ENCODE measurements around the gene CHAD.

Gene CHAD

DNA sequence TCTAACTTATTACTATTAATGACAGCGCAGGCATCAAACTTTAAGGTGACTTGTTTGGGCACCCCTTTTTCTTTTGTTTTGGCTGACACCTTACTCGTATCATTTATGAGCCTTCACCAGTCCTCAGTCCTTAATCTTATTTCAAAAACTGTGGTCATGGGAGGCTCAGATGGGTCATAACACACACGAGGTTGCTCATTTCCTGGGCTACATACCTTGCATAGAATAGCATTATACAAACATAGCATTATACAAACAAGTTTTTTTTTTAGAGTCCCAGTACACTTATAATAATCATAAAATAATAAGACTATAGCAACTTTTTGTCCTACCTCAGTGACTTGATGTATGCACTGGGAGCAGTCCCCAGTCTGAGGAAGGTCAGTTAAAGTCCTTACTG lies 53.9 kb downstream of the CHAD start:
- no peak overlapping the region for H3K27ac ChIP-seq
- no peak for DNase-seq (ENCODE audit: low read depth, low spot score)
- no peak overlapping the region for H3K4me3 ChIP-seq
- H3K9ac ChIP-seq (ENCODE audit: insufficient read length), result no peak overlapping the region
- no peaks in the 10 kb centered on the region for H3K36me3 ChIP-seq (ENCODE audit: insufficient read depth, low read length)
- TF ChIP-seq FOXP2 (optimal IDR thresholded peaks at IDR 0.05; ENCODE audit: control extremely low read depth, extremely low read length, insufficient read depth) (no peak), EZH2 (IDR thresholded peaks at IDR 0.05) (no peak), POLR2AphosphoS5 (IDR thresholded peaks at IDR 0.05; ENCODE audit: borderline replicate concordance, low read depth, low read length) (no peak)
- H3K9me3 ChIP-seq (ENCODE audit: low read depth, low read length), result no peaks in the 10 kb centered on the region
